Measurements from ENCODE around the gene GRIA1. TPM values are rescaled to one million over a fixed set of nuclear protein-coding genes. Genes with fewer than 3 reads are reported as not detected.

Gene GRIA1
- total RNA-seq, 1 donor from 2014 or later = not detected

GRCh38 chr5:153658606-153659005, 168.1 kb downstream of the GRIA1 start:
- Mint-ChIP-seq H3K27me3 (ENCODE audit: unreplicated experiment) (peaks cover 3% of the 10 kb centered on the region), H3K4me3 (ENCODE audit: unreplicated experiment) (no peak overlapping the region), H3K9me3 (ENCODE audit: unreplicated experiment) (no peaks in the 10 kb centered on the region), H3K36me3 (ENCODE audit: unreplicated experiment) (no peaks in the 10 kb centered on the region), H3K4me1 (ENCODE audit: low read depth, unreplicated experiment) (no peaks in the 10 kb centered on the region), H3K27ac (ENCODE audit: unreplicated experiment) (no peak overlapping the region)
- no peak for DNase-seq
- TF ChIP-seq, protein P1, sequence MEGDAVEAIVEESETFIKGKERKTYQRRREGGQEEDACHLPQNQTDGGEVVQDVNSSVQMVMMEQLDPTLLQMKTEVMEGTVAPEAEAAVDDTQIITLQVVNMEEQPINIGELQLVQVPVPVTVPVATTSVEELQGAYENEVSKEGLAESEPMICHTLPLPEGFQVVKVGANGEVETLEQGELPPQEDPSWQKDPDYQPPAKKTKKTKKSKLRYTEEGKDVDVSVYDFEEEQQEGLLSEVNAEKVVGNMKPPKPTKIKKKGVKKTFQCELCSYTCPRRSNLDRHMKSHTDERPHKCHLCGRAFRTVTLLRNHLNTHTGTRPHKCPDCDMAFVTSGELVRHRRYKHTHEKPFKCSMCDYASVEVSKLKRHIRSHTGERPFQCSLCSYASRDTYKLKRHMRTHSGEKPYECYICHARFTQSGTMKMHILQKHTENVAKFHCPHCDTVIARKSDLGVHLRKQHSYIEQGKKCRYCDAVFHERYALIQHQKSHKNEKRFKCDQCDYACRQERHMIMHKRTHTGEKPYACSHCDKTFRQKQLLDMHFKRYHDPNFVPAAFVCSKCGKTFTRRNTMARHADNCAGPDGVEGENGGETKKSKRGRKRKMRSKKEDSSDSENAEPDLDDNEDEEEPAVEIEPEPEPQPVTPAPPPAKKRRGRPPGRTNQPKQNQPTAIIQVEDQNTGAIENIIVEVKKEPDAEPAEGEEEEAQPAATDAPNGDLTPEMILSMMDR (IDR thresholded peaks at IDR 0.05; ENCODE audit: partially characterized antibody, unreplicated experiment) = no peak

DNA sequence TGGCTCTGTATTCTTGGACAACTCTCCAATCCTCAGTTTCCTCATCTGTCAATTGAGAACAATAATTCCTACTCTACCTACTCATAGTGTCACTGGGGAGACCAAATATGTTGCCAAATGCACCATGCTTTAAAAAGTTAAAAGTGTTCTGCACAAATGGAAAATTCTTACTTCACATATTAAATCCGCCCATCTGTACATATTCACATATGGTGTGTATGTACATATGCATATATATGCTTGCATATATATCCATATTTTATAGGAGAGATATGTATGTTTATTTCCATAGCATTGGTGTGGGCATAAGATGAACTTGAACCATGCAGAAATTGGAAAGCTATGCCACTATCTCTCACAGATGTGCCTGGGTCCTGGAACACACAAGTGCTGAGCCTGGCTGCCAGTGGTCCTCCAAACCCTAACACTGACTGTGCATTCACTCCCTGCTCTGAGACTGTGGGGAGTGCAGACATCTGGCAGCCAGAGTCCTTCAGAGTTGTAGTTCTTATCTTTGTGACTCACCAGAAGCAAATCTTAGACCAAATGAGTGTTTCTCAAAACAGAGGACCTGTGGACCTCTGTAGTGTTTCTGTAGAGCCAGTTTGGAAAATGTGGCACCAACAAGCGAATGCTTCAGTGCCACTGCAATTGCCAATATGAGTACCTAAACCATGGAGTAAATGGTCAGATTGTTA, 168.7 kb downstream of the GRIA1 start:
- Mint-ChIP-seq H3K36me3 (ENCODE audit: unreplicated experiment) (no peaks in the 10 kb centered on the region), H3K4me1 (ENCODE audit: low read depth, unreplicated experiment) (no peaks in the 10 kb centered on the region), H3K4me3 (ENCODE audit: unreplicated experiment) (no peak overlapping the region), H3K27ac (ENCODE audit: unreplicated experiment) (no peak overlapping the region), H3K27me3 (ENCODE audit: unreplicated experiment) (peaks cover 3% of the 10 kb centered on the region), H3K9me3 (ENCODE audit: unreplicated experiment) (no peaks in the 10 kb centered on the region)
- no peak for DNase-seq
- TF ChIP-seq, protein P1 (IDR thresholded peaks at IDR 0.05; ENCODE audit: partially characterized antibody, unreplicated experiment) = no peak

DNA sequence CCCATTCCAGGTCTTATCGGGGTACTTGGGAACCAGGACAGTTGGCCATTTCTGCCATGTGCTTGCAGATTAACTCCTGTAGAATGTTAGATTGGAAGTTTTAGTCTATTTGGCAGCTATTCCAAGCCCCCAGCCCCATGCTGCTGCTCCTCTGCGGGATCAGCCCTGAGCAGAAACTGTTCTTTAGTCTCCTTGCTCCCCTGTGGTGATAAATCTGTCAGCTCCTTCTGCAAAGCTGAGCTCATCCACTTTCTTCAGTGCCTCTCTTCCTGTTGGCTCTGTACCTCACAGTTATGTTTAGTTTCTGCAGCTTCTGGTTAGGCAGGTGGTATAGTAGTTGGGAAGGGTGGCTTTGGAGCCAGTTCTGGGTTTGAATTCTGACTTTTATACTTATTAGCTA, 170.4 kb downstream of the GRIA1 start:
- no peaks in the 10 kb centered on the region for H3K9me3 Mint-ChIP-seq (ENCODE audit: unreplicated experiment)
- TF ChIP-seq, protein P1 (IDR thresholded peaks at IDR 0.05; ENCODE audit: partially characterized antibody, unreplicated experiment) = no peak
- no peaks in the 10 kb centered on the region for H3K4me1 Mint-ChIP-seq (ENCODE audit: low read depth, unreplicated experiment)
- no peak overlapping the region for H3K27ac Mint-ChIP-seq (ENCODE audit: unreplicated experiment)
- no peaks in the 10 kb centered on the region for H3K36me3 Mint-ChIP-seq (ENCODE audit: unreplicated experiment)
- peaks cover 3% of the 10 kb centered on the region for H3K27me3 Mint-ChIP-seq (ENCODE audit: unreplicated experiment)
- H3K4me3 Mint-ChIP-seq (ENCODE audit: unreplicated experiment) = no peak overlapping the region
- DNase-seq = no peak

- no peaks in the 10 kb centered on the region for H3K36me3 Mint-ChIP-seq (ENCODE audit: unreplicated experiment)
- no peak overlapping the region for H3K4me3 Mint-ChIP-seq (ENCODE audit: unreplicated experiment)
- H3K9me3 Mint-ChIP-seq (ENCODE audit: unreplicated experiment) = no peaks in the 10 kb centered on the region
- TF ChIP-seq, protein P1 (IDR thresholded peaks at IDR 0.05; ENCODE audit: partially characterized antibody, unreplicated experiment) = no peak
- no peak for DNase-seq
- H3K27me3 Mint-ChIP-seq (ENCODE audit: unreplicated experiment) = peaks cover 3% of the 10 kb centered on the region
- H3K4me1 Mint-ChIP-seq (ENCODE audit: low read depth, unreplicated experiment) = no peaks in the 10 kb centered on the region
- no peak overlapping the region for H3K27ac Mint-ChIP-seq (ENCODE audit: unreplicated experiment)
These were observed 171.4 kb downstream of the GRIA1 start for GRCh38 chr5:153661897-153662296.

DNA sequence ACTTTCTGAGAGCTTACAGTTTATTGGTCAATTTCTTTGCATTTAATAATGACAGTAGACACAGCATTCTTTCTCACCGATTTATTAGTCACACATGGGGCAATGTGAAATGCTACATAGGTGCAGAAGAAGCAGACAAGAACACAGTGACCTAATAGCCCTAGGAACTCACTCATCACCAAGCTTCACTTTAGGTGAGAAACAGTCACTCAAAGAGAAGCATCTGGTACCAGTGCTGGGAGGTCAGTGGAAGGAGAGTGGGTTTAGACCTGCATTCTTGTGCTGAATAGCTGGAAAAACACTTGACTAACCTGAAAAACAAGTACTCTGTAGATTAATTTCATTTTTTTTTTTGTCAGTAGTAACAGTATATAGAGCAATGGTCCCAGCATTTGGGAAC, 179.6 kb downstream of the GRIA1 start:
- H3K27me3 Mint-ChIP-seq (ENCODE audit: unreplicated experiment) = no peaks in the 10 kb centered on the region
- H3K4me3 Mint-ChIP-seq (ENCODE audit: unreplicated experiment) = no peak overlapping the region
- H3K4me1 Mint-ChIP-seq (ENCODE audit: low read depth, unreplicated experiment) = no peaks in the 10 kb centered on the region
- H3K27ac Mint-ChIP-seq (ENCODE audit: unreplicated experiment) = no peak overlapping the region
- DNase-seq = no peak
- TF ChIP-seq, protein P1 (IDR thresholded peaks at IDR 0.05; ENCODE audit: partially characterized antibody, unreplicated experiment) = no peak
- no peaks in the 10 kb centered on the region for H3K9me3 Mint-ChIP-seq (ENCODE audit: unreplicated experiment)
- no peaks in the 10 kb centered on the region for H3K36me3 Mint-ChIP-seq (ENCODE audit: unreplicated experiment)
